Hematopoietic multipotent progenitor cell treated with erythropoietin and hydrocortisone succinate and interleukin-3 and kit ligand, for 17 days (in vitro differentiated cells): ENCODE measurements around the gene TRIM24.

Experiments used
- DNase-seq: peaks from one replicate; pipeline ENCODE4 v3.0.0-alpha.2; 2015; ENCODE audit warnings: low spot score

The TRIM24 gene

DNA sequence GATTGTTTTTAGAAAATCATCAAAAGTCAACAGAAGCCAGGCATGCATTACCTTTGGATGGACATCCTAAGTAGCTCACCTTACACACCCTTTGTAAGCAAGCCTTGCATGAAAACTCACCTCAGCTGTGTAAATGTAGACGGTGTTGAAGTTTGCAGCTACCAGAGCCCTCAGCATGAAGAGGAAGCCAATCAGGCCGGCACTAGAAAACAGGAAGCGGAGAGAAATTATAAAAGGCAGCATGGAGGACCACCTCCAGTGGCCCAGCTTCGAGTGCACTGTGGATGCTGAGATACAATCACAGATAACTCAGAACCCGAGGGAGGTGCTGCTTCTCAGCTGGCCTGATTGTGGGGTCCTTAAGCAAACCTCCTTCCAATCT lies 165.8 kb downstream of the TRIM24 start:
- DNase-seq = no peak

DNA sequence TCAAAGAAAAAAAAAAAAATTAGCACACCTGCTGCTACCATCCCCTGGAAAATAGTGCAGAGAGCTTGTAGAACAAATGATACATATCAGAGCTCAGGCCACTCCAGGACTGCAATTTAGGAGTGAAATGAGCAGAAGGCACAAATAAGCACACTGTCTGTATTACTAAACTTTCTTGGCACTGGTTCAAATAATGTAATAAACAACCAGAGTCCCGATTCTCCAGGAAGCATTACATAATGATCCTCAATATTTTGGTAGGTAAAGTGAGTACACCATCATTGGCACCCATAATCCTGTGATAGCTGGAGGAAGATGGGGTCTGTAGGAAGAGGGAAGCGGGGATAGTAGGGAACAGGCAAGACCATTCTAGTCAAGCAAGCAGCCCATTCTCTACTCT lies 166.8 kb downstream of the TRIM24 start:
- no peak for DNase-seq

DNA sequence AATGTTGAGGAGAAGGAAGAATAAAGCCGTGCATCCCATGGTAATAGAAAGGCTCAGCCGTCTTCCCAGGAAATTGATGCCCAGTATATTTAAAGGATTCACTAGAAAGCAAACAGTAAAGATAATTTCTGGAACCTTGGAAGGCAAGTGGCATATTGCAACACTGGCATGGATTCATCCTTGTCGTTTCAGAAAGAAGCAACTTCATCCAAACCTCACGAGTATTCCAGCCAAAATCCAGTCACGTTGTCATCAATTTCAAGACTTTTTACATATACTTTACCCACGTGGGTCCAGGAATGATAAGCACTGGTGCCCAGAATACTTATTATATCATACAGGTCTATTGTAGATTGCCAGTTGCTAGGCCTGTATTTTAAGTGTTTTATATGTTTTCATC lies 167.3 kb downstream of the TRIM24 start:
- no peak for DNase-seq

DNA sequence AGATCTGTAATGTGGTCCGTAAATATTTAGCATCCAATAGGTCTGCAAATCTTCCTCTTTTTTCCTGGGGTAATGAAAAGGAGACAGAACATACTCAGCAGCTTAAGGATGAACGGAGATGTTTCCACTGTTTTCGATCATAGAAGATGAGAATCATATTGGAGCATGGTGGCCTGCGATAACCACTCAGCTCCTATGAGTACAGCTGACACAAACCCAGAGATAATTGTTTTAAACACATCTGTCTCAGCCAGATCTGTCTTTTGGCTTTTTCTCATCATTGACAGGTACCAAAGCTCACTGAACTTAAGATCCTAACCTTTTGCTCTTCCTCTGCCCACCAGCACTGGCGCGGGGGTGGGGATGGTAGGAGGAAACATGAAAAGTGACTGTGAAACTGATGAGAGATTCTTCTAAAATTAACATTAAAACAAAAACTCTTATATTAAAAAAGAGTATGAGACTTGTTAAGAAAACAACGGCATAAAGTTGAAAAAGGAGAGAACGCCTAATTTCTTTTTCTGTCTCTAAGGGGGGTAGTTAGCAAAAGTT lies 170.1 kb downstream of the TRIM24 start:
- DNase-seq = no peak

DNA sequence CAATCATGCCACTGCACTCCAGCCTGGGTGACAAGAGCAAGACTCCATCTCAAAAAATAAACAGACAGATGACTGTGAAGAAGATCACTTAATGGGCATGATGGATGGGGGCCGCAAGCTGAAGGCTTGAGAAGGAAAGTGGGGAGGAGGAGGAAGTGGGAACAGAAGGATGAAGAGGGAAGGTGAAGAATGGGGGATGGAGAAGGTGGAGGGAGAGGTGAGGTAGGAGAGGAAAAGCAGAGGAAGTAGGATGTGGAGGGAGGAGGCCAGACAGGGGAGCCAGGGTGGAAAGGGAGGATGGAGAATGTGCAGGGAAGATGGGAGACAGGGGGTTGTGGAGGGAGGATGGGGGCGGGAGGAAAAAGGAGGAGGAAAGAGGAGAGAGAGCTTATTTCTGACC lies 172.3 kb downstream of the TRIM24 start:
- DNase-seq = no peak

DNA sequence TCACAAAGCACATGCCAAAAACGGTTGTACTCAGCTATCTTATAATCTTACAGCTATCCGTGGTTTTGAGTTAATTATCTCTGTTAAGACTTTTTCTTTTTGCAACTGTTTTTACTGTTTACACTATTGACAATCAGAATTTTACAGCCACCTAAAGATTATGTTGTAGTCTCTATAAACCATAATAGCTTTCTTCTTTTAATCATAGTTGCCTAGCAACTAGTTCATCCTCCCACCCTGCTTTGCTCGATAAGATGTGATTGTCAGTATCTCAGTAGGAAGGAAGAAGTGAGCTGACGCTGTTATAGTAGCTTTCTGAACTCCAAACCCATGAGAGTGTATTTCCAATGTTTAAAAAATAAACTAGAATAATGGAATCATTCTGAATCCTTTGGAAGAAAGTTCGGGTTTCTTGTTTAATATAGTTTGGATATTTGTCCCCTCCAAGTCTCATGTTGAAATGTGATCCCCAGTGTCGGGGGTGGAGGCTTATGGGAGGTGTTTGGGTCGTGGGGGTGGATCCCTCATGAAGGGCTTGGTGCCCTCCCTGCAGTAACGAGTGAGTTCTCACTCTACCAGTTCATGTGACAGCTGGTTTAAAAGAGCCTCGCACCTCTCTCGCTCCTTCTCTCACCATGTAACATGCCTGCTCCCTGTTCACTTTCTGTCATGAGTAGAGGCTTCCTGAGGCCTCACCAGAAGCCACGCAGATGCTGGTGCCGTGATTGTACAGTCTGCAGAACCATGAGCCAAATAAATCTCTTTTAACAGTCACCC lies 173.0 kb downstream of the TRIM24 start:
- no peak for DNase-seq
